GM12874 (cell line): Measurements from ENCODE around the gene RPS28.

Experiments
- CTCF ChIP-seq: IDR thresholded peaks from 2 replicates; pipeline ENCODE4 v1.5.1; 2011; ENCODE audit warnings: low read depth, mild to moderate bottlenecking, control low read depth, low read length, moderate library complexity; ENCODE audit not compliant: insufficient read depth

The RPS28 gene

GRCh38 chr19:8336072-8336569 is 14.8 kb downstream of the RPS28 start:
- TF ChIP-seq CTCF: no peak

GRCh38 chr19:8336660-8337059 is 15.4 kb downstream of the RPS28 start:
- TF ChIP-seq CTCF: no peak

- no peak for TF ChIP-seq CTCF
Observed at GRCh38 chr19:8337728-8338127, 16.4 kb downstream of the RPS28 start.

- no peak for TF ChIP-seq CTCF
Observed at GRCh38 chr19:8338835-8339234, 17.5 kb downstream of the RPS28 start.

- no peak for TF ChIP-seq CTCF
Observed at GRCh38 chr19:8340341-8341096, 19.2 kb downstream of the RPS28 start.

GRCh38 chr19:8342316-8342683 is 21.0 kb downstream of the RPS28 start:
- TF ChIP-seq CTCF: no peak

GRCh38 chr19:8342684-8343482 is 21.6 kb downstream of the RPS28 start, which contains the start of gene KANK3:
TSS of gene KANK3 (minus strand) at chr19:8343262. CDS start at chr19:8337828, 5,434 bp downstream.
- TF ChIP-seq CTCF: no peak
